Panc1 (cell line): ENCODE results near the gene GPHA2. TPM values are rescaled to one million over a fixed set of nuclear protein-coding genes. Genes with fewer than 3 reads are reported as not detected.

Source experiments
- ATAC-seq: fragments of 200-7000 bp; cut with Tn5 transposase; 2 replicates; pipeline ENCODE4 v1.9.1; 2020; ENCODE audit warnings: mild to moderate bottlenecking, moderate library complexity
- BruUV-seq: library from RNA; stranded (reverse); fragments of 400-500 nt; replicated peaks from 2 replicates; lab custom pipeline; 2021; lab: Mats Ljungman, UMichigan
- CTCF ChIA-PET: fragments of 300-600 bp; sonication (Branson Sonifier 250); formaldehyde crosslinking; loops from one replicate; lab custom pipeline; 2022; ENCODE audit warnings: antibody characterized with exemption; lab: Charles Lee
- POLR2A ChIA-PET: fragments of 300-600 bp; sonication (Branson Sonifier 250); formaldehyde crosslinking; loops from one replicate; lab custom pipeline; 2022; ENCODE audit warnings: antibody characterized with exemption; lab: Charles Lee
- DNase-seq: peaks from one replicate; pipeline ENCODE4 v3.0.0-alpha.2; 2010; ENCODE audit warnings: low read depth, low spot score
- H3K27ac ChIP-seq: 2 replicates; pipeline ENCODE4 v1.5.1; 2011; ENCODE audit warnings: mild to moderate bottlenecking, low read length, inconsistent platforms
- H3K27me3 ChIP-seq: fragments of 200-500 bp; sonication (Bioruptor generic); 2 replicates; pipeline ENCODE4 v1.6.0; 2014; ENCODE audit warnings: low read length, inconsistent platforms; ENCODE audit not compliant: control insufficient read depth, insufficient read depth
- H3K36me3 ChIP-seq: fragments of 200-500 bp; sonication (Bioruptor generic); 2 replicates; pipeline ENCODE4 v1.5.1; 2014; ENCODE audit warnings: inconsistent platforms, mild to moderate bottlenecking, low read length, moderate library complexity; ENCODE audit not compliant: control insufficient read depth, insufficient read depth
- H3K4me1 ChIP-seq: 2 replicates; pipeline ENCODE4 v1.5.1; 2011; ENCODE audit warnings: inconsistent platforms, mild to moderate bottlenecking, low read length, moderate library complexity; ENCODE audit not compliant: control insufficient read depth, insufficient read depth
- H3K4me3 ChIP-seq, 2 experiments: 2 replicates each; pipeline ENCODE4 v1.5.1; 2011 to 2012; ENCODE audit warnings: low read depth in 2 of 2, low read length in 2 of 2, mild to moderate bottlenecking in 2 of 2, inconsistent platforms in 1 of 2, moderate library complexity in 1 of 2
- H3K9me3 ChIP-seq: fragments of 200-500 bp; sonication (Bioruptor generic); 2 replicates; pipeline ENCODE4 v1.5.1; 2014; ENCODE audit warnings: low read depth, mild to moderate bottlenecking, inconsistent platforms, low read length, moderate library complexity; ENCODE audit not compliant: control insufficient read depth, insufficient read depth
- POLR2AphosphoS5 ChIP-seq: IDR thresholded peaks from 2 replicates; pipeline ENCODE4 v1.6.1; 2012; ENCODE audit warnings: mild to moderate bottlenecking, low read depth, low read length, moderate library complexity
- SIN3A ChIP-seq: IDR thresholded peaks from 2 replicates; pipeline ENCODE4 v1.6.1; 2012; ENCODE audit warnings: low read depth, mild to moderate bottlenecking, low read length, moderate library complexity, borderline replicate concordance; ENCODE audit not compliant: insufficient read depth
- TCF7L2 ChIP-seq: IDR thresholded peaks from 2 replicates; pipeline ENCODE4 v1.6.1; 2011; ENCODE audit warnings: mild to moderate bottlenecking, low read depth, low read length, inconsistent platforms
- in situ Hi-C: cut with HindIII; loops from 2 replicates; pipeline ENCODE4 v1.10.0; 2016; ENCODE audit warnings: low sequenced_read_pairs, low pct_unique_long_range_greater_than_20kb
- intact Hi-C: fragments of 100-400 bp; cut with micrococcal nuclease; formaldehyde crosslinking; loops from one replicate; pipeline ENCODE4 v1.10.0; 2022; ENCODE audit not compliant: unreplicated experiment
- total RNA-seq: library from RNA; stranded (reverse); gene quantifications from one replicate; pipeline ENCODE4 v1.2.1, GENCODE V29; 2021; ENCODE audit not compliant: unreplicated experiment
- TF ChIP-seq, protein P1 (sequence below): fragments of 450-650 bp; IDR thresholded peaks from 2 replicates; pipeline ENCODE4 v1.5.1; 2017; ENCODE audit warnings: mild to moderate bottlenecking
- TF ChIP-seq, protein P2 (sequence below), 2 experiments: IDR thresholded peaks; 2 replicates each; pipeline ENCODE4 v1.6.1; 2011 to 2012; ENCODE audit warnings: low read depth in 2 of 2, control low read depth in 1 of 2, low read length in 1 of 2, mild to moderate bottlenecking in 1 of 2, moderate library complexity in 1 of 2; ENCODE audit not compliant: insufficient read depth in 1 of 2

GPHA2 gene
- total RNA-seq, 1 experiment from 2014 or later, result not detected

DNA sequence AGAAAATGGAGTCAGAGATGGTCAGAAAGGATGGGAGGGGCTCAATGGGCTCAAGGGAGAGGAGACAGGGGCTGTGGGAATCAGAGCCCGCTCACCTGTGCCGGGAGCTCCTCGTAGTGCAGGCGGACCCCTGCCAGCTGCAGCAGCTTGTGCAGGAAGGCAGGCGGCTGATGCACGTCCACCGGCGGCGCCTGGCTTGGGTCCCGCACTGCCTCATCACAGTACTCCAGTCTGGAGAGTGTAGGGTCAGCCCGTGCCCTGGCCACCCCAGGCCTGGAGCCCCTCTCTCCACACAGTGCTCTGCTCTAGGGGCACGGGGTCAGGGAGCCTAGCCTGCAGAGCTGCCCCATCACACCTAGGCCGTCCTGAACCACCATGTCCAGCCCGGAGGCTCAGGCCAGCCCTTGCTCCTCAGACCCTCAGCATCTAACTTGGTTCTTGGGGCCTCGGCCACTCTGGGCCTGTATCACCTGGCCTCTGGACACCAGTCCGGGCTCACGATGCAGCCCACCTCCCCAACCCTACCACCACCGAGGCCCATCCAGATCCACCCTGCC lies 22.4 kb downstream of the GPHA2 start:
- CTCF ChIA-PET, result no interaction called here
- intact Hi-C loops (no loop called here), in situ Hi-C loops (no loop called here)
- peaks cover 3% of the 10 kb centered on the region; the same call in 1 of the 2 replicates for H3K36me3 ChIP-seq
- TF ChIP-seq POLR2AphosphoS5, result no peak
- TF ChIP-seq, protein P1, sequence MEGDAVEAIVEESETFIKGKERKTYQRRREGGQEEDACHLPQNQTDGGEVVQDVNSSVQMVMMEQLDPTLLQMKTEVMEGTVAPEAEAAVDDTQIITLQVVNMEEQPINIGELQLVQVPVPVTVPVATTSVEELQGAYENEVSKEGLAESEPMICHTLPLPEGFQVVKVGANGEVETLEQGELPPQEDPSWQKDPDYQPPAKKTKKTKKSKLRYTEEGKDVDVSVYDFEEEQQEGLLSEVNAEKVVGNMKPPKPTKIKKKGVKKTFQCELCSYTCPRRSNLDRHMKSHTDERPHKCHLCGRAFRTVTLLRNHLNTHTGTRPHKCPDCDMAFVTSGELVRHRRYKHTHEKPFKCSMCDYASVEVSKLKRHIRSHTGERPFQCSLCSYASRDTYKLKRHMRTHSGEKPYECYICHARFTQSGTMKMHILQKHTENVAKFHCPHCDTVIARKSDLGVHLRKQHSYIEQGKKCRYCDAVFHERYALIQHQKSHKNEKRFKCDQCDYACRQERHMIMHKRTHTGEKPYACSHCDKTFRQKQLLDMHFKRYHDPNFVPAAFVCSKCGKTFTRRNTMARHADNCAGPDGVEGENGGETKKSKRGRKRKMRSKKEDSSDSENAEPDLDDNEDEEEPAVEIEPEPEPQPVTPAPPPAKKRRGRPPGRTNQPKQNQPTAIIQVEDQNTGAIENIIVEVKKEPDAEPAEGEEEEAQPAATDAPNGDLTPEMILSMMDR, result no peak
- TF ChIP-seq, protein P2, sequence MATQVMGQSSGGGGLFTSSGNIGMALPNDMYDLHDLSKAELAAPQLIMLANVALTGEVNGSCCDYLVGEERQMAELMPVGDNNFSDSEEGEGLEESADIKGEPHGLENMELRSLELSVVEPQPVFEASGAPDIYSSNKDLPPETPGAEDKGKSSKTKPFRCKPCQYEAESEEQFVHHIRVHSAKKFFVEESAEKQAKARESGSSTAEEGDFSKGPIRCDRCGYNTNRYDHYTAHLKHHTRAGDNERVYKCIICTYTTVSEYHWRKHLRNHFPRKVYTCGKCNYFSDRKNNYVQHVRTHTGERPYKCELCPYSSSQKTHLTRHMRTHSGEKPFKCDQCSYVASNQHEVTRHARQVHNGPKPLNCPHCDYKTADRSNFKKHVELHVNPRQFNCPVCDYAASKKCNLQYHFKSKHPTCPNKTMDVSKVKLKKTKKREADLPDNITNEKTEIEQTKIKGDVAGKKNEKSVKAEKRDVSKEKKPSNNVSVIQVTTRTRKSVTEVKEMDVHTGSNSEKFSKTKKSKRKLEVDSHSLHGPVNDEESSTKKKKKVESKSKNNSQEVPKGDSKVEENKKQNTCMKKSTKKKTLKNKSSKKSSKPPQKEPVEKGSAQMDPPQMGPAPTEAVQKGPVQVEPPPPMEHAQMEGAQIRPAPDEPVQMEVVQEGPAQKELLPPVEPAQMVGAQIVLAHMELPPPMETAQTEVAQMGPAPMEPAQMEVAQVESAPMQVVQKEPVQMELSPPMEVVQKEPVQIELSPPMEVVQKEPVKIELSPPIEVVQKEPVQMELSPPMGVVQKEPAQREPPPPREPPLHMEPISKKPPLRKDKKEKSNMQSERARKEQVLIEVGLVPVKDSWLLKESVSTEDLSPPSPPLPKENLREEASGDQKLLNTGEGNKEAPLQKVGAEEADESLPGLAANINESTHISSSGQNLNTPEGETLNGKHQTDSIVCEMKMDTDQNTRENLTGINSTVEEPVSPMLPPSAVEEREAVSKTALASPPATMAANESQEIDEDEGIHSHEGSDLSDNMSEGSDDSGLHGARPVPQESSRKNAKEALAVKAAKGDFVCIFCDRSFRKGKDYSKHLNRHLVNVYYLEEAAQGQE (IDR thresholded peaks at IDR 0.05; ENCODE audit: insufficient read depth in 1 of 2, low read depth in 2 of 2, low read length in 1 of 2), result no peak
- no peak overlapping the region for H3K27ac ChIP-seq
- no peak for DNase-seq
- peaks cover 19% of the 10 kb centered on the region for H3K4me1 ChIP-seq
- H3K4me3 ChIP-seq, result no peak overlapping the region
- no peaks in the 10 kb centered on the region for H3K9me3 ChIP-seq
- POLR2A ChIA-PET, result no interaction called here
- BruUV-seq, result no TSS peak
- H3K27me3 ChIP-seq, result no peaks in the 10 kb centered on the region
- no peak for ATAC-seq

DNA sequence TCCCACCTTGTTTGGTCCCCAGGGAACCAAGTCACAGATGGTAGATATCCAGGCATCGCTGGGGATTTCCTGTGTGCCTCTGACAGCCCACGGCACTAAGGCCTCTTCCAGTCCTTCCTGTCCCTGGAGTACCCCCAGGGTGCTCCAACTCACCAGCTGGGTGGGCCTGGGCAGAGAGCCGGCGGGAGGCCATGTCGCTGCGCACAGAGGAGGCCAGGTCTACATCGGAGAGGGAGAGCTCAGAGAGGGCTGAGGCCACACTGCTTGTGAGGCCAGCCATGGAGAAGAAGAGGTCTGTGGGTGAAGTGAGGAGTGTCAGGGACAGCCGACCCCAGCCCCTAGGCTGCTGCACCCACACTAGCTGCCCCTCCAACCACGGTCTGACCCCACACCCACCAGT lies 24.0 kb downstream of the GPHA2 start:
- H3K9me3 ChIP-seq, result no peaks in the 10 kb centered on the region
- in situ Hi-C loops (no loop called here), intact Hi-C loops (no loop called here)
- BruUV-seq, result no TSS peak
- CTCF ChIA-PET, result no interaction called here
- H3K27ac ChIP-seq, result no peak overlapping the region
- peaks cover 5% of the 10 kb centered on the region; the same call in 1 of the 2 replicates for H3K36me3 ChIP-seq
- POLR2A ChIA-PET, result interaction anchor here (1.0 kb wide), 1 partner anchor 11 kb away, joined by 3 read pairs; no protein-coding TSS in a partner anchor
- no peak for DNase-seq
- ATAC-seq, result no peak
- no peaks in the 10 kb centered on the region for H3K27me3 ChIP-seq
- H3K4me1 ChIP-seq, result peaks cover 12% of the 10 kb centered on the region; the same call in 1 of the 2 replicates
- TF ChIP-seq SIN3A (no peak), TCF7L2 (no peak), POLR2AphosphoS5 (no peak)
- H3K4me3 ChIP-seq, result no peak overlapping the region

DNA sequence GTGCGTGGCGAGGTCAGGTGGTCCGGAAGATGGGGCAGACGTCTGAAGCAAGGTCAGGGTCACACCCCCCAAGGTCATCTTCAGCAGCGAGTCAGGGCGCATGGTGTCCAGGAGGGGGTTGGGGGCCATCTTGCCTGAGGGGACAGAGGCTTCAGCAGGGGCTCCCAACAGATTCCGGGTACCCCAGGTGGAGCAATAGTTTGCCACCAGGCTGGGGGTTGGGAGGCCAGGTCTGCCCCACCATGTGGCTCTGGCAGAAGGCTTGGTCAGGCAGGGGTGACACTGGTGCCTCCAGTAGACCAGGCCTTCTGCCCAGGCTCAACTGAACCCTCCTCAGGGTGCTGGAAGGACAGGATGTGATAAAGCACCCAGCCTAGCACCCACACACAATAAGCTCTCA lies 24.6 kb downstream of the GPHA2 start:
- no peak overlapping the region for H3K4me3 ChIP-seq
- intact Hi-C loops (no loop called here), in situ Hi-C loops (no loop called here)
- ChIA-PET CTCF (no interaction called here), POLR2A (no interaction called here)
- no peaks in the 10 kb centered on the region for H3K27me3 ChIP-seq
- TF ChIP-seq, protein P2 (IDR thresholded peaks at IDR 0.05; ENCODE audit: insufficient read depth in 1 of 2, low read depth in 2 of 2, low read length in 1 of 2), result no peak
- TF ChIP-seq, protein P1, result no peak
- no peak for TF ChIP-seq POLR2AphosphoS5
- TF ChIP-seq SIN3A, result no peak
- no peak for TF ChIP-seq TCF7L2
- H3K9me3 ChIP-seq, result no peaks in the 10 kb centered on the region
- H3K36me3 ChIP-seq, result peaks cover 5% of the 10 kb centered on the region; the same call in 1 of the 2 replicates
- no TSS peak for BruUV-seq
- no peak overlapping the region for H3K27ac ChIP-seq
- no peak for DNase-seq
- peaks cover 11% of the 10 kb centered on the region; the same call in 1 of the 2 replicates for H3K4me1 ChIP-seq
- ATAC-seq, result no peak
